Left ventricle myocardium inferior (tissue), 1 donor: Measurements from ENCODE around the gene ITPR1. TPM values are rescaled to one million over a fixed set of nuclear protein-coding genes. Genes with fewer than 3 reads are reported as not detected.

Experiments used
- DNase-seq: peaks from one replicate; pipeline ENCODE4 v3.0.0-alpha.2; 2020
- H3K27ac ChIP-seq: fragments of 200-600 bp; replicated peaks from 2 replicates; pipeline ENCODE4 v1.8.0; 2021
- H3K27me3 ChIP-seq: fragments of 200-600 bp; 2 replicates; pipeline ENCODE4 v1.8.0; 2021; ENCODE audit warnings: low read depth
- H3K36me3 ChIP-seq: fragments of 200-600 bp; 2 replicates; pipeline ENCODE4 v1.8.0; 2021
- H3K4me1 ChIP-seq: fragments of 200-600 bp; 2 replicates; pipeline ENCODE4 v1.8.0; 2021
- H3K4me3 ChIP-seq: fragments of 200-600 bp; 2 replicates; pipeline ENCODE4 v1.8.0; 2021; ENCODE audit warnings: mild to moderate bottlenecking, moderate library complexity
- H3K9me3 ChIP-seq: fragments of 200-600 bp; replicated peaks from 2 replicates; pipeline ENCODE4 v1.8.0; 2021
- intact Hi-C: fragments of 100-400 bp; cut with micrococcal nuclease; formaldehyde crosslinking; loops from one replicate; pipeline ENCODE4 v1.11.0; 2022
- total RNA-seq: library from RNA; stranded (reverse); fragmentation: NEBNext Ultra II Directional; extraction: Animal tissue kit (Norgen Biotek cat#: 25700); gene quantifications from one replicate; pipeline ENCODE4 v1.2.1, GENCODE V29; 2021
- TF ChIP-seq, protein P1 (sequence below): fragments of 200-600 bp; IDR thresholded peaks from 2 replicates; pipeline ENCODE4 v1.8.0; 2021; ENCODE audit warnings: antibody characterized with exemption, mild to moderate bottlenecking, borderline replicate concordance
- donor health status: DM: no; HTN: yes; CAD: no; lungs with severe emphysema.

The ITPR1 gene
- total RNA-seq, 1 donor from 2014 or later: 29.0 TPM

DNA sequence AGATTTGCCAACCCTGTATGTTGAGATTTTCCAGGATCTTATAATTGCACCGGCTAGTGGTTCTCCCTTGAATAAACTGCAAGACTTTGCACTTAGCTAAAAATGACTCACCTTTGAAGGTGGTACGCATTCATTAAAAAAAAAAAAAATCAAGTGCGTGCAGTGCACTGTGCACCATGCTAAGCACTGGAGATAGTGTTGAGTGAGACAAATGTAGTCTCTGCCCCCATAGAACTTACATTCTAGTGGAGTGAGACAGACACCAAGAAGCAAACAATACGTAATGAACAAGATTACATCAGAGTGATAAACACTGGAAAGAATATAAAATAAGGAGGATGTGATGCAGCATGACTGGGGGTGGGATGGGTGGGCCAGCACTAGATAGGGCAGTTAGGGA, 69.4 kb downstream of the ITPR1 start:
- H3K27ac ChIP-seq: no peak overlapping the region
- TF ChIP-seq, protein P1, sequence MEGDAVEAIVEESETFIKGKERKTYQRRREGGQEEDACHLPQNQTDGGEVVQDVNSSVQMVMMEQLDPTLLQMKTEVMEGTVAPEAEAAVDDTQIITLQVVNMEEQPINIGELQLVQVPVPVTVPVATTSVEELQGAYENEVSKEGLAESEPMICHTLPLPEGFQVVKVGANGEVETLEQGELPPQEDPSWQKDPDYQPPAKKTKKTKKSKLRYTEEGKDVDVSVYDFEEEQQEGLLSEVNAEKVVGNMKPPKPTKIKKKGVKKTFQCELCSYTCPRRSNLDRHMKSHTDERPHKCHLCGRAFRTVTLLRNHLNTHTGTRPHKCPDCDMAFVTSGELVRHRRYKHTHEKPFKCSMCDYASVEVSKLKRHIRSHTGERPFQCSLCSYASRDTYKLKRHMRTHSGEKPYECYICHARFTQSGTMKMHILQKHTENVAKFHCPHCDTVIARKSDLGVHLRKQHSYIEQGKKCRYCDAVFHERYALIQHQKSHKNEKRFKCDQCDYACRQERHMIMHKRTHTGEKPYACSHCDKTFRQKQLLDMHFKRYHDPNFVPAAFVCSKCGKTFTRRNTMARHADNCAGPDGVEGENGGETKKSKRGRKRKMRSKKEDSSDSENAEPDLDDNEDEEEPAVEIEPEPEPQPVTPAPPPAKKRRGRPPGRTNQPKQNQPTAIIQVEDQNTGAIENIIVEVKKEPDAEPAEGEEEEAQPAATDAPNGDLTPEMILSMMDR: no peak
- H3K4me1 ChIP-seq: peaks cover 13% of the 10 kb centered on the region
- no peaks in the 10 kb centered on the region for H3K9me3 ChIP-seq
- no peaks in the 10 kb centered on the region for H3K27me3 ChIP-seq
- H3K4me3 ChIP-seq: no peak overlapping the region
- DNase-seq: no peak
- H3K36me3 ChIP-seq: no peaks in the 10 kb centered on the region
- intact Hi-C loops: no loop called here

DNA sequence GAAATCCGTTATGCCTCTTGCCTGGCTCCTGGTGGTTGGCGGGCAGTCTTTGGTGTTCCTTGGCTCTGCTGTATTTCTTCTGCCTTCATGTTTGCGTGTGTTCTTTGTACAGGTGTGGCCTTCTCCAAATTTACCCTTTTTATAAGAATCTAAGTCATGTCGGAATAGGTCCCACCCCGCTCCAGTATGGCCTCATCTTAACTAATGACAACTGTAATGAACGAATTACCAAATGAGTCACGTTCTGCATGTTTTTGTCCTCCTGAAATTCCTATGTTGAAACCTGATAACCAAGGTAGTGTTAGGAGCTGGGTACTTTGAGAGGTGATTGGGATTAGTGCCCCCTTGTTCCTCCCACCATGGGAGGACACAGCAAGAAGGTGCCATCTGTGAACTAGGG, 71.1 kb downstream of the ITPR1 start:
- Histone ChIP-seq H3K9me3 (no peaks in the 10 kb centered on the region), H3K27me3 (no peaks in the 10 kb centered on the region), H3K4me1 (peaks cover 13% of the 10 kb centered on the region), H3K36me3 (no peaks in the 10 kb centered on the region), H3K4me3 (no peak overlapping the region), H3K27ac (no peak overlapping the region)
- no peak for DNase-seq
- intact Hi-C loops: no loop called here
- TF ChIP-seq, protein P1: no peak

DNA sequence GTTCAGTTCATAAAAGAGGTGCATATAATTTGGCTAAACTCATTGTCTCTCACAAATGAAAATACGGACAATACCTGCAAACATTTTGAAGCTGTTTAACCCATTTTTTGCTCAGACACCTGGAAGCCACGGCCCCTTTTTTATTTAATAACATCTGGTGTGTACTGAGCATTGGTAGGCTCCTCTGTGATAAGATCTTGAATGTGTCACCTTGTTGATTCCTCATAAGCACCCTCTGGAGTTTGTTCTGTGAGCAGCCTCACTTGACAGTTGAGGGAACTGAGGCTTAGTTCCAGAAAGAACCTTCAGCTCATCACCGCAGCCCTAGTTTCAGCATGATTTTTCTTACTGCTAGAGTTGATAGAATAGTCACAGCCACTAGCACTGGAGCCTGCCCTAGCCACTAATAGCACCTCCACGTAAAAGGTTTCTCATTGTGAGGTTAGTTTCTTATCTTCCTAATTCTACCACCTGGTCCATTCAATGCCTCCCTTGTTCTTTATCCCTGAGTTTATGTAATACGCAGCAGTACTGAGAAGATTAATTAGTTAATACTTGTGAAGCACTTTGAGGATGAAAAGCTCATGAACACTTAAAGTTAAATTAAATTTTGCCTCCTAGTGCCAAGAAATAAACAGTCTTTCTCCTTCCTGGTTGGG, 71.9 kb downstream of the ITPR1 start:
- TF ChIP-seq, protein P1: no peak
- intact Hi-C loops: no loop called here
- no peaks in the 10 kb centered on the region for H3K9me3 ChIP-seq
- no peaks in the 10 kb centered on the region for H3K36me3 ChIP-seq
- no peaks in the 10 kb centered on the region for H3K27me3 ChIP-seq
- H3K4me1 ChIP-seq: peaks cover 13% of the 10 kb centered on the region
- DNase-seq: no peak
- no peak overlapping the region for H3K27ac ChIP-seq
- no peak overlapping the region for H3K4me3 ChIP-seq

DNA sequence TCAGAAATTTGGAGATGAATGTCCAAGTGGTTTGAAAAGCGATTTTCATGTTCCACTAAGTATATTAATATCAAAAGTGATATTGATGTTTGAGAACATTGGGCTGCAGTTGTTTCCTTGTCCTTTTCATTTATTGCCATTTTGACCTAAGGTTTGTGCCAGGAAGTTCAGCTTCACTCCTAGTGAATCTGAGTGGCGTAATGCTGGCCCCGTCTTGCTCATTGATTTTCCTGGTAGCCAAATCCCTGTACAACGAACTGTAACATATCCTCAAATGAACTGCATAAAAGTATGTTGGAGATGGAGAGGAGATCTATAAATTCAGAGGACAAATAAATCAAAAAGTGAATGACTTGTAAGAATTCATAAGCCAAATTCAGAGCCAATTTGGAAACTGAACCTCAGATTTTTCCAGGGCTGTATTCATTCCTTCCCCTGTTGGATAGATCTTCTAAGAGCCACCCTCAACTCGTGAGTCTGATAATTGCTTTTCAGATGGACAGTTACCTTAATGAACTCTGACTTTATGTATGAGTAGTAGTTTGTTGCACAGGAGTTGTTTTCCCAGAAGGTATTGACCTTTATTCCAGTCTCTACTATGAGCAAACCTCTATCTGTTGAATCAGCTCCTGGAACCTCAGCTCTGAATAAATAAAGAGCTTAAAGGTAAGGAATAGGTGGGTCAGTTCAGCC, 72.8 kb downstream of the ITPR1 start:
- TF ChIP-seq, protein P1: no peak

DNA sequence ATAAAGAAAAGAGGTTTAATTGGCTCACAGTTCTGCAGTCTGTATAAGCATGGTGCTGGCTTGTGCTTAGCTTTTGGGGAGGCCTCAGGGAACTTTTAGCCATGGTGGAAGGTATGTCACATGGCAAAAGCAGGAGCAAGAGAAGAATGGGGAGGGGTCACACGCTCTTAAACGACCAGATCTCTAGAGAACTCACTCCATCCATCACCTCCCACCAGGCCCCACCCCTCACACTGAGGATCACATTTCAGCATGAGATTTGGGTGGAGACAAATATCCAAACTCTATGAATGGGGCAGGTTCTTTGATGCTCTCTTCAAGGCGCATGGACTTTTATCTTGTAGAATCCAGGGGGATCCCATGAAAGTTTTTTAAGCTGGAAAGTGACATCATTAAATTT, 75.7 kb downstream of the ITPR1 start:
- H3K4me1 ChIP-seq: peaks cover 9% of the 10 kb centered on the region
- TF ChIP-seq, protein P1: no peak
- no peak overlapping the region for H3K4me3 ChIP-seq

More for the DNA sequence above, 72.8 kb downstream of the ITPR1 start:
- no peak overlapping the region for H3K4me3 ChIP-seq
- no peaks in the 10 kb centered on the region for H3K36me3 ChIP-seq
- intact Hi-C loops: no loop called here
- peaks cover 16% of the 10 kb centered on the region for H3K4me1 ChIP-seq
- no peaks in the 10 kb centered on the region for H3K27me3 ChIP-seq
- no peaks in the 10 kb centered on the region for H3K9me3 ChIP-seq
- H3K27ac ChIP-seq: no peak overlapping the region
- DNase-seq: no peak

More for the DNA sequence above, 75.7 kb downstream of the ITPR1 start:
- no peaks in the 10 kb centered on the region for H3K27me3 ChIP-seq
- intact Hi-C loops: no loop called here
- no peaks in the 10 kb centered on the region for H3K36me3 ChIP-seq
- no peak for DNase-seq
- H3K27ac ChIP-seq: no peak overlapping the region
- H3K9me3 ChIP-seq: no peaks in the 10 kb centered on the region
